ENCODE measurements around the gene CNGA4.
"Not testable (repeated sequence)": the region's sequence is repeated elsewhere in the genome, so short reads cannot be mapped to it uniquely, and the experiment has no call there.

CNGA4 gene

DNA sequence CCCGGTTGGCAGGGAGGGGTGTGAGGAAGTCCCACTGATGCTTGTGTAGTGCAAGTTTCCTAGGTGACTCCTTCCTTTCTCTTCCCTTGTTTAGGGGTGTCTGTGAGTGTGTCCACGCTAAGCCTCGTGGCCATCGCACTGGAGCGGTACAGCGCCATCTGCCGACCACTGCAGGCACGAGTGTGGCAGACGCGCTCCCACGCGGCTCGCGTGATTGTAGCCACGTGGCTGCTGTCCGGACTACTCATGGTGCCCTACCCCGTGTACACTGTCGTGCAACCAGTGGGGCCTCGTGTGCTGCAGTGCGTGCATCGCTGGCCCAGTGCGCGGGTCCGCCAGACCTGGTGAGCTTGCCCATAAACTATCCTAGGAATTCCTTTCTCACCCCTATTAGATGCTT lies 31.1 kb downstream of the CNGA4 start:
- no peak for DNase-seq

DNA sequence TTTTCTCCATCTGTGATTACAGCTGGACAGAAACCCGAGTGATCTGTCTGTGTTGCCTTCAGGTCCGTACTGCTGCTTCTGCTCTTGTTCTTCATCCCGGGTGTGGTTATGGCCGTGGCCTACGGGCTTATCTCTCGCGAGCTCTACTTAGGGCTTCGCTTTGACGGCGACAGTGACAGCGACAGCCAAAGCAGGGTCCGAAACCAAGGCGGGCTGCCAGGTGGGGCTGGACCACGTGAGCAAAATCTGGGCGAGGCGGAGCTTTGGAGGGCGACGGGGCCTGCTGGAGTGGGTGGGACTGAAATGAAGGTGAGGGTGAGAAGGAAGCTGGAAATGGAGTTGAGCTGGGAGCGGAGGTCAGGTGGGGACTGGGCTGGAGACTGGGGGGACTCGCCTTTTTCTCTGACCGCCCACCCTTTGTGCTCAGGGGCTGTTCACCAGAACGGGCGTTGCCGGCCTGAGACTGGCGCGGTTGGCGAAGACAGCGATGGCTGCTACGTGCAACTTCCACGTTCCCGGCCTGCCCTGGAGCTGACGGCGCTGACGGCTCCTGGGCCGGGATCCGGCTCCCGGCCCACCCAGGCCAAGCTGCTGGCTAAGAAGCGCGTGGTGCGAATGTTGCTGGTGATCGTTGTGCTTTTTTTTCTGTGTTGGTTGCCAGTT lies 31.8 kb downstream of the CNGA4 start:
- DNase-seq = no peak

DNA sequence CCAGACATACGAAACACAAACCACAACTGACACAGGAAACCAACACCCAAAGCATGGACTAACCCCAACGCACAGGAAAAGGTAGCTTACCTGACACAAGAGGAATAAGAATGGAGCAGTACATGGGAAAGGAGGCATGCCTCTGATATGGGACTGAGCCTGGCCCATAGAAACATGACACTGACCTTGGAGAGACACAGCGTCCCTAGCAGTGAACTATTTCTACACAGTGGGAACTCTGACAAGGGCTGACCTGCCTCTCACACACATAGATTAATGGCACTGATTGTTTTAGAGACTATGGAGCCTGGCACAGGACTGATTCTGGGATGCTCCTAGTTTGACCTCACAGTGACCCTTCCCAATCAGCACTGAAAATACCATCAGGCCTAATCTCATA lies 32.7 kb downstream of the CNGA4 start:
- DNase-seq = no peak

DNA sequence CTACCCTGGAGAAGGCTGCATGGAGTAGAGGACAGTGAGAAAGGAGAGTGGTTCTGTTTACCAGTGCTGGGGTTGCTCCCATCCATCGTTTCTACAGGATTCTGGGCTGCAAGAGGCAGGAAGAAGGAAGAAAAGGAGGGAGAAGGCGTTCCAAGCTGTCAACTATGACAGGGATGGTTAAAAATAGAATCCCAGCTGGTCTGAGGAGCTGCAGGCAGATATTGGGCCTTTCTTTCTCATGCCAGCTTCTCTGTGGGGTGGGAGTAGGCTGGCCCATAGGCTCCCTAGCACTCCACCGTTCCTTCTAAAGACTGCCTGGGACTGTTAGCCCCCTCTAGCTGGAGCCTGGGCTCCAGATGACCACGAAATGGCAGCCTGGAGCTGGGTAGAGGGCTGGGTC lies 34.3 kb downstream of the CNGA4 start:
- DNase-seq = no peak

DNA sequence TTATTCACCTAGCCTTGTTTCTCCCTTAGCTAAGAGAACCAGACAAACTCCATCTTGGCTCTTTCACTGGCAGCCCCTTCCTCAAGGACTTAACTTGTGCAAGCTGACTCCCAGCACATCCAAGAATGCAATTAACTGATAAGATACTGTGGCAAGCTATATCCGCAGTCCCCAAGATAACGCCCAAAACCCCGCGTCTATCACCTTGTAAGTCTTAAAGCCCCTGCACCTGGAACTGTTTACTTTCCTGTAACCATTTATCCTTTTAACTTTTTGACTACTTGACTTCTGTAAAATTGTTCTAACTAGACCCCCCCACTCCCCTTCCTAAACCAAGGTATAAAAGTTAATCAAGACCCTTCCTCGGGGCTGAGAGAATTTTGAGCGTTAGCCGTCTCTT lies 41.9 kb downstream of the CNGA4 start:
- DNase-seq = not testable (repeated sequence)

DNA sequence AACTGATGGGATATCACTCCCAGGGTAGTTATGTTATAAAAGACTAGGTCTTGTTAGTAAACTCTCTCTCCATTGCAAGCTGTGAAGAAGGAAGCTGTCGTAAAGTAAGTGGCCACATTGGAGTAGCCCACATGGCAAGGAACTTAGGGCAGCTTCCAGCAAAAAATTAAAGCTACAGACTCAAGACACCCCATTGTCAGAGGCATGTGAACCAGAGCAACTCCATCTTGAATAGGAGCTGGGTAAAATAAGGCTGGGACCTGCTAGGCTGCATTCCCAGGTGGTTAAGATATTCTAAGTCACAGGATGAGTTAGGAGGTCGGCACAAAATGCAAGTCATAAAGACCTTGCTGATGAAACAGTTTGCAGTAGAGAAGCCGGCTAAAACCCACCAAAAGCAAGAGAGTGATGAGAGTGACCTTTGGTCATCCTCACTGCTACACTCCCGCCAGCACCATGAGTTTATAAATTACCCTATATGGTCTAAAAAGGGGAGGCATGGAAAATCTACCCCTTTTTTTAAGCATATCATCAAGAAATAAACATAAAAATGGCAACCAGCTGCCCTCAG lies 44.6 kb downstream of the CNGA4 start:
- DNase-seq = no peak

DNA sequence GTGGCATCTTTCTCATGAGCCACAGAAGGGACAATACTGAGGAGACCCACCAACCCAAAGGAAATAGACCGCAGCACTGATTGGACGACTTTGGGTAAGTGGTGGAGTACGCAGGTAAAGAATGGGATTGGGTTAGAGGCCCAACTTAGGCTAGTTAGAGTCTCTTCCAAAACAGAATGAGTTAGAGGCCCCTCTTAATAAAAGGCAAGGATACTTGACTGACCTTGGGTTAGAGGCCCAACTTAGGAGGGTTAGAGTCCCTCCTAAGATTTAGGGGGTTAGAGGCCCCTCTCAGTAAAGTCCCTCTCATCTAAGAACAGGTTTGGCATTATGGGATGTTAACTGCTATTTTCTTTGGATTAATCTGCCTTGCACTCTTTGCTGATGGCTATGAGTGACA lies 45.4 kb downstream of the CNGA4 start:
- no peak for DNase-seq

DNA sequence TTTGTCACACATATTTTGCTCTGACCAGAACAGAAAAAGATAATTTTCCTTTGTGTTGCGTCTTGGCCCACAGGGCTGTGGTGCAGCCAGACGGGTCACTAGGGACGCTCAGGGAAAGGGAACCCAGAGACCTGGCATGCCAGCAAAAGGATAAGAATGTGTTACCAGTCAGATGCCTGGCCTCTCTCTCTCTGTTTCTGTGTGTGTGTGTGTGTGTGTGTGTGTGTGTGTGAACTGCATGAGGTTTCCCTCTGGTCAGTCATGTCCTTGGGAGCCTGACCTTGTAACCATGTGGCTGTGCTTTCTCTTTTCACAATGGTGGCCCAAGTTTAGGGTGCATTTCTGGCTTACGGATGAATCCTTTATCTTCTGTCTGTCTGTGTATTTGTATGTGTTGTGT lies 46.1 kb downstream of the CNGA4 start:
- DNase-seq = no peak

Data from AML-193 (cell line).